IMR-90 (cell line): ENCODE results near the gene RGS14. TPM values are rescaled to one million over a fixed set of nuclear protein-coding genes. Genes with fewer than 3 reads are reported as not detected.

Source experiments
- ATAC-seq: fragments of 200-7000 bp; cut with Tn5 transposase; 2 replicates; pipeline ENCODE4 v1.9.1; 2020; ENCODE audit warnings: low read depth, mild to moderate bottlenecking, moderate library complexity
- BruUV-seq: library from RNA; stranded (reverse); fragments of 400-500 nt; replicated peaks from 2 replicates; lab custom pipeline; 2021; lab: Mats Ljungman, UMichigan
- CTCF ChIA-PET: fragments of 300-600 bp; formaldehyde crosslinking; extraction: SDS; loops from one replicate; lab custom pipeline; 2021; ENCODE audit warnings: antibody characterized with exemption; lab: Yijun Ruan, JAX
- POLR2A ChIA-PET: fragments of 300-600 bp; sonication (Branson Sonifier 250); formaldehyde crosslinking; loops from one replicate; lab custom pipeline; 2022; ENCODE audit warnings: antibody characterized with exemption; ENCODE audit not compliant: unreplicated experiment; lab: Charles Lee
- DNase-seq: peaks from one replicate; pipeline ENCODE4 v3.0.0; 2013
- H2AFZ ChIP-seq: replicated peaks from 2 replicates; pipeline ENCODE3; 2013; ENCODE audit warnings: low read length, mild to moderate bottlenecking; ENCODE audit not compliant: poor library complexity
- H2AK5ac ChIP-seq: 2 replicates; pipeline ENCODE4 v1.6.1; 2013; ENCODE audit warnings: low read depth, low read length, inconsistent platforms
- H2AK9ac ChIP-seq: replicated peaks from 2 replicates; pipeline ENCODE3; 2013; ENCODE audit warnings: mild to moderate bottlenecking, low read depth, low read length, moderate library complexity; ENCODE audit not compliant: poor library complexity
- H2BK120ac ChIP-seq: 2 replicates; pipeline ENCODE4 v1.6.1; 2013; ENCODE audit warnings: low read depth, low read length, inconsistent platforms
- H2BK15ac ChIP-seq: 3 replicates; pipeline ENCODE4 v1.6.1; 2013; ENCODE audit warnings: low read depth, low read length, inconsistent platforms
- H2BK20ac ChIP-seq: 2 replicates; pipeline ENCODE4 v1.6.1; 2013; ENCODE audit warnings: low read depth, mild to moderate bottlenecking, inconsistent platforms, low read length, moderate library complexity
- H2BK5ac ChIP-seq: 2 replicates; pipeline ENCODE4 v1.6.1; 2013; ENCODE audit warnings: mild to moderate bottlenecking, low read depth, low read length, inconsistent platforms; ENCODE audit not compliant: poor library complexity, severe bottlenecking
- H3K14ac ChIP-seq: replicated peaks from 2 replicates; pipeline ENCODE4 v1.6.1; 2013; ENCODE audit warnings: low read depth, low read length, inconsistent platforms
- H3K18ac ChIP-seq: 2 replicates; pipeline ENCODE4 v1.6.1; 2013; ENCODE audit warnings: low read depth, low read length, control low read depth
- H3K23ac ChIP-seq: 2 replicates; pipeline ENCODE4 v1.6.1; 2013; ENCODE audit warnings: low read depth, low read length, inconsistent platforms
- H3K27ac ChIP-seq: 2 replicates; pipeline ENCODE4 v1.5.1; 2013; ENCODE audit warnings: mild to moderate bottlenecking, control low read depth, low read length; ENCODE audit not compliant: insufficient read depth
- H3K27me3 ChIP-seq: 2 replicates; pipeline ENCODE4 v1.6.1; 2013; ENCODE audit warnings: low read length; ENCODE audit not compliant: control insufficient read depth, insufficient read depth
- H3K36me3 ChIP-seq: 2 replicates; pipeline ENCODE4 v1.6.1; 2013; ENCODE audit warnings: low read length, mixed read lengths; ENCODE audit not compliant: control insufficient read depth, insufficient read depth
- H3K4ac ChIP-seq: 2 replicates; pipeline ENCODE4 v1.6.1; 2013; ENCODE audit warnings: low read depth, low read length, inconsistent platforms
- H3K4me1 ChIP-seq: 2 replicates; pipeline ENCODE4 v1.6.1; 2013; ENCODE audit warnings: low read length, mixed read lengths; ENCODE audit not compliant: control insufficient read depth, insufficient read depth
- H3K4me2 ChIP-seq: 2 replicates; pipeline ENCODE4 v1.6.1; 2013; ENCODE audit warnings: low read depth, mild to moderate bottlenecking, control low read depth, low read length, moderate library complexity
- H3K4me3 ChIP-seq: 2 replicates; pipeline ENCODE4 v1.5.1; 2013; ENCODE audit warnings: low read depth, mild to moderate bottlenecking, control low read depth, low read length, moderate library complexity; ENCODE audit not compliant: insufficient read depth
- H3K56ac ChIP-seq: 2 replicates; pipeline ENCODE4 v1.6.1; 2013; ENCODE audit warnings: low read length, inconsistent platforms; ENCODE audit not compliant: insufficient read depth; ENCODE audit errors: extremely low read depth
- H3K79me1 ChIP-seq, 2 experiments: 2 replicates each; pipeline ENCODE4 v1.6.1; 2013; ENCODE audit warnings: low read length in 2 of 2, inconsistent platforms in 1 of 2, low read depth in 1 of 2
- H3K9ac ChIP-seq: 2 replicates; pipeline ENCODE4 v1.6.1; 2013; ENCODE audit warnings: low read depth, low read length, control low read depth
- H3K9me1 ChIP-seq: 2 replicates; pipeline ENCODE4 v1.6.1; 2013; ENCODE audit warnings: low read length, inconsistent platforms; ENCODE audit not compliant: insufficient read depth
- H3K9me3 ChIP-seq: 2 replicates; pipeline ENCODE4 v1.6.1; 2013; ENCODE audit warnings: low read length; ENCODE audit not compliant: control insufficient read depth, insufficient read depth
- H4K20me1 ChIP-seq: 2 replicates; pipeline ENCODE4 v1.6.1; 2013; ENCODE audit warnings: low read length, inconsistent platforms; ENCODE audit not compliant: insufficient read depth
- H4K5ac ChIP-seq: 2 replicates; pipeline ENCODE4 v1.6.1; 2013; ENCODE audit warnings: mild to moderate bottlenecking, low read depth, low read length, control low read depth
- H4K8ac ChIP-seq, 2 experiments: 2 replicates each; pipeline ENCODE4 v1.6.1; 2013; ENCODE audit warnings: low read depth in 2 of 2, low read length in 2 of 2, control low read depth in 1 of 2, inconsistent platforms in 1 of 2
- H4K91ac ChIP-seq: 2 replicates; pipeline ENCODE4 v1.6.1; 2013; ENCODE audit warnings: low read depth, low read length, inconsistent platforms; ENCODE audit not compliant: insufficient read depth
- BHLHE40 ChIP-seq: fragments of 150-350 bp; IDR thresholded peaks from 2 replicates; pipeline ENCODE4 v1.6.1; 2016; ENCODE audit warnings: mild to moderate bottlenecking, low read depth, low read length
- CTCF ChIP-seq: conservative IDR thresholded peaks from 2 replicates; pipeline ENCODE4 v1.5.1; 2012; ENCODE audit warnings: mild to moderate bottlenecking, low read depth, low read length, improper control_type of control experiment
- MAZ ChIP-seq: IDR thresholded peaks from 2 replicates; pipeline ENCODE4 v1.6.1; 2012; ENCODE audit warnings: low read depth, mild to moderate bottlenecking, low read length, improper control_type of control experiment, moderate library complexity, borderline replicate concordance
- MXI1 ChIP-seq: IDR thresholded peaks from 2 replicates; pipeline ENCODE4 v1.6.1; 2012; ENCODE audit warnings: low read depth, mild to moderate bottlenecking, low read length, moderate library complexity, borderline replicate concordance
- RAD21 ChIP-seq: IDR thresholded peaks from 2 replicates; pipeline ENCODE4 v1.6.1; 2012; ENCODE audit warnings: low read length, improper control_type of control experiment
- RCOR1 ChIP-seq: IDR thresholded peaks from 2 replicates; pipeline ENCODE4 v1.6.1; 2012; ENCODE audit warnings: mild to moderate bottlenecking, low read length, improper control_type of control experiment; ENCODE audit not compliant: insufficient replicate concordance
- SMC3 ChIP-seq: fragments of 150-350 bp; IDR thresholded peaks from 2 replicates; pipeline ENCODE4 v1.6.1; 2016; ENCODE audit warnings: low read depth, mild to moderate bottlenecking, antibody characterized with exemption, low read length, moderate library complexity
- WGBS, 2 experiments: methylation state at CpG; one replicate each; pipeline versions ENCODE4 v1.1.5 to v1.1.7; 2013; ENCODE audit warnings: missing lambda C conversion rate in 2 of 2; ENCODE audit not compliant: insufficient read length in 1 of 2; ENCODE audit errors: extremely low coverage in 2 of 2; 5-methylcytosine and 5-hydroxymethylcytosine counted together
- dilution Hi-C: fragments of 300-500 bp; cut with HindIII; formaldehyde crosslinking; loops from one replicate; pipeline ENCODE4 v1.14.3; 2018; ENCODE audit warnings: low sequenced_read_pairs; ENCODE audit not compliant: unreplicated experiment
- in situ Hi-C: fragments of 300-500 bp; cut with MboI; formaldehyde crosslinking; loops from 3 replicates; pipeline ENCODE4 v1.14.3; 2019; ENCODE audit warnings: low sequenced_read_pairs, inconsistent platforms, mixed read lengths
- intact Hi-C: fragments of 100-400 bp; cut with micrococcal nuclease; formaldehyde crosslinking; loops from 2 replicates; pipeline ENCODE4 v1.10.0; 2022
- polyA plus RNA-seq, 3 experiments: library from polyadenylated mRNA; depleted of rRNA; stranded (reverse); fragments of >200 nt; gene quantifications; 2 replicates each; pipeline ENCODE4 v1.2.3, GENCODE V29; 2012; ENCODE audit warnings: low replicate concordance in 1 of 3
- total RNA-seq: library from RNA; depleted of rRNA; stranded (reverse); fragments of >200 nt; gene quantifications from 2 replicates; pipeline ENCODE4 v1.2.3, GENCODE V29; 2012
- TF ChIP-seq, protein P1 (sequence below): fragments of 150-350 bp; IDR thresholded peaks from 2 replicates; pipeline ENCODE4 v1.6.1; 2017; ENCODE audit warnings: mild to moderate bottlenecking, antibody characterized with exemption, low read length, low read depth

Gene RGS14
- total and polyA plus RNA-seq, 2 of the 4 experiments (the other 2 are of a cell fraction), result 1.1 to 6.5 TPM

- intact Hi-C loops (loop anchor here (1.0 to 2.0 kb wide), 4 partner anchors 22 to 97 kb away; partner anchors contain the start of genes GRK6 and PRR7), dilution Hi-C loops (no loop called here), in situ Hi-C loops (no loop called here)
- Histone ChIP-seq H2AK9ac (peak overlapping the region; percentile 38), H3K9ac (peak overlapping the region; percentile 57), H3K4ac (peak overlapping the region; percentile 63; the same call in 1 of the 2 replicates), H3K9me3 (peaks cover 2% of the 10 kb centered on the region; the same call in 1 of the 2 replicates), H2BK120ac (peak overlapping the region; percentile 64; the same call in 1 of the 2 replicates), H2BK5ac (no peak overlapping the region), H3K9me1 (no peaks in the 10 kb centered on the region), H2AK5ac (peak overlapping the region; percentile 5; the same call in 1 of the 2 replicates), H3K27ac (no peak overlapping the region; the same call in 1 of the 2 replicates), H3K27me3 (peaks cover 54% of the 10 kb centered on the region), H2AFZ (peak overlapping the region; percentile 92), H4K91ac (peak overlapping the region; percentile 79; the same call in 1 of the 2 replicates), H4K20me1 (no peaks in the 10 kb centered on the region), H3K18ac (no peak overlapping the region; the same call in 1 of the 2 replicates), H2BK20ac (no peak overlapping the region), H3K4me1 (peaks cover 4% of the 10 kb centered on the region; the same call in 1 of the 2 replicates), H4K8ac (peak overlapping the region; percentile 91 to 97; a peak in 3 of 4 replicates), H3K4me2 (peak overlapping the region; percentile 87), H4K5ac (peak overlapping the region; percentile 81), H3K23ac (no peak overlapping the region), H3K56ac (no peak overlapping the region), H3K14ac (no peak overlapping the region), H2BK15ac (no peak overlapping the region), H3K4me3 (peak overlapping the region; percentile 57), H3K36me3 (no peaks in the 10 kb centered on the region), H3K79me1 (no peaks in the 10 kb centered on the region)
- BruUV-seq, result no TSS peak
- DNase-seq (peak; percentile 75), ATAC-seq (peak; percentile 90)
- TF ChIP-seq RCOR1, result no peak
- peak; percentile 84 for TF ChIP-seq RAD21
- peak; percentile 75 for TF ChIP-seq CTCF
- TF ChIP-seq, protein P1, sequence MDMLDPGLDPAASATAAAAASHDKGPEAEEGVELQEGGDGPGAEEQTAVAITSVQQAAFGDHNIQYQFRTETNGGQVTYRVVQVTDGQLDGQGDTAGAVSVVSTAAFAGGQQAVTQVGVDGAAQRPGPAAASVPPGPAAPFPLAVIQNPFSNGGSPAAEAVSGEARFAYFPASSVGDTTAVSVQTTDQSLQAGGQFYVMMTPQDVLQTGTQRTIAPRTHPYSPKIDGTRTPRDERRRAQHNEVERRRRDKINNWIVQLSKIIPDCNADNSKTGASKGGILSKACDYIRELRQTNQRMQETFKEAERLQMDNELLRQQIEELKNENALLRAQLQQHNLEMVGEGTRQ, result no peak
- peak; percentile 94 for TF ChIP-seq MXI1
- TF ChIP-seq SMC3, result peak; percentile 58
- TF ChIP-seq MAZ, result peak; percentile 31; the same call in 1 of the 2 replicates
- TF ChIP-seq BHLHE40, result peak; percentile 78
- CTCF ChIA-PET, result interaction anchor here (0.5 to 5.4 kb wide), 24 partner anchors 9 to 391 kb away, joined by 3 to 56 read pairs (median 4); partner anchors contain the start of genes GRK6, LMAN2, PDLIM7 and PRR7
- POLR2A ChIA-PET, result no interaction called here
- 2% methylated on average over 57 of the region's 93 CpGs; no CpG with 5 or more reads in 1 of the 2 experiments for WGBS, 2 experiments
These were observed 46.3 kb downstream of the RGS14 start for GRCh38 chr5:177403792-177404640.
